ENCODE measurements around the gene STK35.

STK35 gene

GRCh38 chr20:2101057-2101864 is at the start of gene STK35:
STK35 (plus strand) TSS chr20:2101827; CDS start chr20:2101882, 55 bp downstream.
- peak; percentile 44 to 86 for DNase-seq

- no peak for DNase-seq
Measured at GRCh38 chr20:2051946-2052345, 49.7 kb upstream of the STK35 start.

- no peak for DNase-seq
Measured at GRCh38 chr20:2052741-2053140, 48.9 kb upstream of the STK35 start.

GRCh38 chr20:2053615-2054014 is 48.0 kb upstream of the STK35 start:
- DNase-seq = no peak

- no peak for DNase-seq
Measured at GRCh38 chr20:2054911-2055310, 46.7 kb upstream of the STK35 start.

GRCh38 chr20:2059411-2059810 is 42.2 kb upstream of the STK35 start:
- DNase-seq = no peak

- DNase-seq = no peak
Measured at GRCh38 chr20:2065099-2065498, 36.5 kb upstream of the STK35 start.

- no peak for DNase-seq
Measured at GRCh38 chr20:2066461-2067122, 35.0 kb upstream of the STK35 start.

- no peak for DNase-seq
Measured at GRCh38 chr20:2080532-2081224, 20.9 kb upstream of the STK35 start.

GRCh38 chr20:2084703-2085102 is 16.9 kb upstream of the STK35 start:
- no peak for DNase-seq

- no peak for DNase-seq
Measured at GRCh38 chr20:2086177-2086979, 15.2 kb upstream of the STK35 start.

GRCh38 chr20:2086980-2087377 is 14.6 kb upstream of the STK35 start:
- DNase-seq = no peak

- DNase-seq = no peak
Measured at GRCh38 chr20:2088891-2089290, 12.7 kb upstream of the STK35 start.

- no peak for DNase-seq
Measured at GRCh38 chr20:2089447-2089846, 12.2 kb upstream of the STK35 start.

GRCh38 chr20:2093159-2093781 is 8.4 kb upstream of the STK35 start:
- no peak for DNase-seq

- no peak for DNase-seq
Measured at GRCh38 chr20:2093883-2094282, 7.7 kb upstream of the STK35 start.

GRCh38 chr20:2101865-2102584 is 398 bp downstream of the STK35 start:
- peak; percentile 93 for DNase-seq

- peak; percentile 92 for DNase-seq
Measured at GRCh38 chr20:2102585-2103460, 1.2 kb downstream of the STK35 start.

- DNase-seq = no peak
Measured at GRCh38 chr20:2103461-2104153, 2.0 kb downstream of the STK35 start.

GRCh38 chr20:2104236-2104635 is 2.6 kb downstream of the STK35 start:
- DNase-seq = no peak

Measured in NCI-H446 (cell line).